ENCODE data around the gene OLIG3. TPM values are rescaled to one million over a fixed set of nuclear protein-coding genes. Genes with fewer than 3 reads are reported as not detected.
A peak's percentile ranks its signal among the peaks of the same experiment; 100 is the strongest.

The OLIG3 gene
- total and polyA plus RNA-seq, 2 of the 8 experiments (the other 6 are each of a cell fraction or from before 2014, with no cell fraction given) = 0.60 to 1.3 TPM

DNA sequence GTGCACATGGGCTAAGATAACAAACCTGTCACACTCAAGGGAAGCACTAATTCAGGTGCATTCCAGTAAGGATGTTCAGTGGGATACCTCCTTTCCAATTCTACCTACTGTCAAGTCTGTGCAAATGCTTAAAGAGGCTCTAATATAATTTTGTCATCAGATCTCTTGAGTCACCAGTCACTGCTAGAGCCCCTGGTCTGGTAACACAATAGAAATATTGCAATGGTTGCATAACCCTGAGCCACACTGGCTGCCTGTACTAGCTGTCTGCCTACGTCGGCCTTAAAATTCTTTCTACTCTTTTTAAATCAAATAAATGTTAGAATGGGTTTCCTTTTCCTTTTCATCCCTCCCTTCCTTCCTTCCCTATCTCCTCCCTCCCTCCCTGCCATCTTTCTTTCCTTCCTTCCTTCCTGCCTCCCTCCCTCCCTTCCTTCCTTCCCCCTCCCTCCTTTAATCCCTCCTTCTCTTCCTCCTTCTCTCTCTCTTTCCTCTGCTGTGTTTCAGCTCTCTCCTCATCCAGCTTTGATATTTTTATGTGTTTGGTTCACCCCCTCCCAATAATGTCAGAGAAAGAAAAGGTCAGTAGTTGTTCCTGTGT lies 28.1 kb upstream of the OLIG3 start:
- Histone ChIP-seq H3K23ac (ENCODE audit: insufficient read length) (no peak overlapping the region), H4K8ac (ENCODE audit: extremely low read depth, insufficient read depth, low read length) (no peak overlapping the region), H3K9ac (replicated peaks in 1 of 4; ENCODE audit: extremely low read depth in 1 of 4, low read depth in 3 of 4, low read length in 3 of 4) (no peak overlapping the region), H3K14ac (ENCODE audit: insufficient read length) (no peak overlapping the region), H3K27ac (ENCODE audit: low read depth, low read length) (no peak overlapping the region), H3K4ac (replicated peaks; ENCODE audit: insufficient read length, low read depth, low read length) (no peak overlapping the region), H2BK20ac (ENCODE audit: low read length) (no peak overlapping the region), H3K27me3 (replicated peaks in 1 of 4; ENCODE audit: control insufficient read depth in 3 of 4, extremely low read depth in 1 of 4, insufficient read depth in 3 of 4, low read length in 3 of 4) (no peaks in the 10 kb centered on the region; a peak in 1 of 7 replicates), H2AFZ (ENCODE audit: low read length) (no peak overlapping the region), H2AK5ac (ENCODE audit: low read depth, low read length) (no peak overlapping the region; the same call in 1 of the 2 replicates), H3K23me2 (ENCODE audit: low read depth, low read length) (no peaks in the 10 kb centered on the region), H3K4me1 (replicated peaks in 1 of 4; ENCODE audit: control insufficient read depth in 3 of 4, insufficient read depth in 4 of 4, low read length in 3 of 4) (peaks cover 4 to 18% (median 14%) of the 10 kb centered on the region in 4 experiments; a peak in 6 of 7 replicates), H3K79me2 (ENCODE audit: control insufficient read depth in 1 of 2, insufficient read depth in 2 of 2, low read length in 2 of 2) (no peaks in the 10 kb centered on the region), H4K5ac (ENCODE audit: insufficient read length, low read depth, low read length) (no peak overlapping the region), H2BK15ac (ENCODE audit: low read length) (no peak overlapping the region), H3K9me3 (ENCODE audit: insufficient read depth in 2 of 2, low read depth in 1 of 2, low read length in 1 of 2) (0 out of 4 replicates have a peak, but pooled peaks cover 0 to 4% of the 10 kb centered on the region in 2 experiments), H2BK5ac (ENCODE audit: low read depth, low read length) (no peak overlapping the region), H3K4me3 (ENCODE audit: extremely low read depth in 1 of 4, insufficient read depth in 2 of 4, low read depth in 3 of 4, low read length in 4 of 4) (no peak overlapping the region), H3K18ac (ENCODE audit: extremely low read depth, low read length) (no peak overlapping the region), H2BK120ac (replicated peaks; ENCODE audit: low read depth, low read length) (no peak overlapping the region), H4K20me1 (replicated peaks in 1 of 2; ENCODE audit: control insufficient read depth in 1 of 2, insufficient read depth in 2 of 2, low read length in 2 of 2) (no peaks in the 10 kb centered on the region), H2BK12ac (ENCODE audit: low read depth, low read length) (no peak overlapping the region), H3K79me1 (ENCODE audit: low read depth, low read length) (no peaks in the 10 kb centered on the region), H3K36me3 (ENCODE audit: control insufficient read depth in 2 of 4, insufficient read depth in 4 of 4, low read length in 3 of 4) (no peaks in the 10 kb centered on the region; a peak in 1 of 8 replicates), H3K4me2 (ENCODE audit: insufficient read depth in 1 of 2, low read depth in 2 of 2, low read length in 2 of 2) (no peak overlapping the region), H4K91ac (replicated peaks; ENCODE audit: insufficient read length, low read length) (no peak overlapping the region), H3K56ac (replicated peaks; ENCODE audit: insufficient read length, low read depth, low read length) (no peak overlapping the region)
- FAIRE-seq (no peak), DNase-seq (ENCODE audit: low read depth in 1 of 2, low spot score in 2 of 2) (no peak)
- 100% methylated on average over 2 of the region's 2 CpGs; no CpG with 5 or more reads in 1 of the 2 experiments for WGBS, 2 experiments (ENCODE audit: extremely low coverage in 1 of 2, insufficient coverage in 1 of 2, insufficient read length in 1 of 2, insufficient replicate concordance in 2 of 2, low coverage in 1 of 2, low lambda C conversion rate in 2 of 2, missing lambda C conversion rate in 1 of 2)
- TF ChIP-seq CEBPB (IDR thresholded peaks at IDR 0.05; ENCODE audit: low read depth, low read length) (0 out of 2 replicates have a peak, but pooled peaks have one; percentile 5), SP1 (IDR thresholded peaks at IDR 0.05; ENCODE audit: low read depth, low read length) (no peak), MAFK (IDR thresholded peaks at IDR 0.05; ENCODE audit: low read depth, low read length) (no peak), CREB1 (IDR thresholded peaks at IDR 0.05) (no peak), KDM1A (IDR thresholded peaks at IDR 0.05; ENCODE audit: borderline replicate concordance, low read length) (no peak), SIN3A (conservative IDR thresholded peaks at IDR 0.05 in 1 of 2, IDR thresholded peaks at IDR 0.05 in 1 of 2; ENCODE audit: low read depth in 1 of 2, low read length in 2 of 2) (no peak)
- TF ChIP-seq, protein P1, sequence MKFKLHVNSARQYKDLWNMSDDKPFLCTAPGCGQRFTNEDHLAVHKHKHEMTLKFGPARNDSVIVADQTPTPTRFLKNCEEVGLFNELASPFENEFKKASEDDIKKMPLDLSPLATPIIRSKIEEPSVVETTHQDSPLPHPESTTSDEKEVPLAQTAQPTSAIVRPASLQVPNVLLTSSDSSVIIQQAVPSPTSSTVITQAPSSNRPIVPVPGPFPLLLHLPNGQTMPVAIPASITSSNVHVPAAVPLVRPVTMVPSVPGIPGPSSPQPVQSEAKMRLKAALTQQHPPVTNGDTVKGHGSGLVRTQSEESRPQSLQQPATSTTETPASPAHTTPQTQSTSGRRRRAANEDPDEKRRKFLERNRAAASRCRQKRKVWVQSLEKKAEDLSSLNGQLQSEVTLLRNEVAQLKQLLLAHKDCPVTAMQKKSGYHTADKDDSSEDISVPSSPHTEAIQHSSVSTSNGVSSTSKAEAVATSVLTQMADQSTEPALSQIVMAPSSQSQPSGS (IDR thresholded peaks at IDR 0.05; ENCODE audit: low read length) = no peak
- ChIA-PET POLR2A (ENCODE audit: partially characterized antibody) (no interaction called here), CTCF (ENCODE audit: partially characterized antibody) (interaction anchor here (0.6 to 2.9 kb wide), 4 partner anchors 40 to 152 kb away, joined by 3 to 23 read pairs (median 3); no protein-coding TSS in a partner anchor)
